SK-N-SH treated with all-trans-retinoic acid at 6 μM for 48 hours (cell line): ENCODE data around the gene NPFF.

ENCODE experiments used
- ATAC-seq: fragments of 200-7000 bp; cut with Tn5 transposase; 3 replicates; pipeline ENCODE4 v1.9.1; 2020; ENCODE audit warnings: mild to moderate bottlenecking, moderate library complexity
- ARNTL ChIP-seq: fragments of 450-650 bp; formaldehyde crosslinking; IDR thresholded peaks from 2 replicates; pipeline ENCODE4 v1.5.0; 2020; ENCODE audit warnings: low read depth, mild to moderate bottlenecking, moderate library complexity, borderline replicate concordance
- CREB5 ChIP-seq: fragments of 250-450 bp; sonication (Bioruptor Pico); IDR thresholded peaks from 2 replicates; pipeline ENCODE4 v1.5.1; 2020; ENCODE audit warnings: low read depth, mild to moderate bottlenecking, moderate library complexity
- CSRNP3 ChIP-seq: fragments of 250-450 bp; sonication (Bioruptor Pico); IDR thresholded peaks from 2 replicates; pipeline ENCODE4 v1.5.1; 2021; ENCODE audit warnings: mild to moderate bottlenecking, moderate library complexity
- ESRRG ChIP-seq: fragments of 250-450 bp; sonication (Bioruptor Pico); IDR thresholded peaks from 2 replicates; pipeline ENCODE4 v1.6.1; 2021; ENCODE audit warnings: mild to moderate bottlenecking
- GLIS3 ChIP-seq: fragments of 250-450 bp; sonication (Bioruptor Pico); IDR thresholded peaks from 2 replicates; pipeline ENCODE4 v1.5.0; 2020; ENCODE audit warnings: mild to moderate bottlenecking, moderate library complexity
- ISL1 ChIP-seq: fragments of 250-450 bp; sonication (Bioruptor Pico); IDR thresholded peaks from 2 replicates; pipeline ENCODE4 v2.1.2; 2022; ENCODE audit warnings: mild to moderate bottlenecking, moderate library complexity
- OSR1 ChIP-seq: fragments of 250-450 bp; sonication (Bioruptor Pico); IDR thresholded peaks from 2 replicates; pipeline ENCODE4 v1.8.0; 2022; ENCODE audit warnings: moderate library complexity, mild to moderate bottlenecking, inconsistent platforms
- PATZ1 ChIP-seq: fragments of 250-450 bp; sonication (Bioruptor Pico); IDR thresholded peaks from 2 replicates; pipeline ENCODE4 v1.8.0; 2020; ENCODE audit warnings: mild to moderate bottlenecking, moderate library complexity, borderline replicate concordance
- RARB ChIP-seq: fragments of 250-450 bp; sonication (Bioruptor Pico); IDR thresholded peaks from 2 replicates; pipeline ENCODE4 v1.8.0; 2021; ENCODE audit warnings: mild to moderate bottlenecking, moderate library complexity
- SNAI2 ChIP-seq: fragments of 250-450 bp; sonication (Bioruptor Pico); IDR thresholded peaks from 2 replicates; pipeline ENCODE4 v1.5.0; 2020; ENCODE audit warnings: mild to moderate bottlenecking, moderate library complexity
- TCF4 ChIP-seq: fragments of 250-450 bp; sonication (Bioruptor Pico); IDR thresholded peaks from 2 replicates; pipeline ENCODE4 v1.8.0; 2021; ENCODE audit warnings: mild to moderate bottlenecking, moderate library complexity, borderline replicate concordance
- TOX ChIP-seq: fragments of 250-450 bp; sonication (Bioruptor Pico); IDR thresholded peaks from 2 replicates; pipeline ENCODE4 v1.8.0; 2021; ENCODE audit warnings: mild to moderate bottlenecking, moderate library complexity, borderline replicate concordance
- TSHZ2 ChIP-seq: fragments of 250-450 bp; sonication (Bioruptor Pico); IDR thresholded peaks from 2 replicates; pipeline ENCODE4 v1.5.0; 2020; ENCODE audit warnings: mild to moderate bottlenecking, moderate library complexity
- ZC3H10 ChIP-seq: fragments of 250-450 bp; sonication (Bioruptor Pico); IDR thresholded peaks from 2 replicates; pipeline ENCODE4 v1.5.1; 2021; ENCODE audit warnings: mild to moderate bottlenecking, moderate library complexity
- ZFP3 ChIP-seq: fragments of 250-450 bp; sonication (Bioruptor Pico); IDR thresholded peaks from 2 replicates; pipeline ENCODE4 v1.5.0; 2020; ENCODE audit warnings: mild to moderate bottlenecking, moderate library complexity
- ZFP30 ChIP-seq: fragments of 450-650 bp; formaldehyde crosslinking; IDR thresholded peaks from 2 replicates; pipeline ENCODE4 v1.5.0; 2022; ENCODE audit warnings: mild to moderate bottlenecking, moderate library complexity
- ZNF565 ChIP-seq: fragments of 450-650 bp; formaldehyde crosslinking; conservative IDR thresholded peaks from 2 replicates; pipeline ENCODE4 v1.5.0; 2020; ENCODE audit warnings: low read depth, mild to moderate bottlenecking, moderate library complexity
- ZNF70 ChIP-seq: fragments of 450-650 bp; formaldehyde crosslinking; IDR thresholded peaks from 2 replicates; pipeline ENCODE4 v1.5.0; 2020; ENCODE audit warnings: mild to moderate bottlenecking, moderate library complexity
- ZNF8 ChIP-seq: fragments of 450-650 bp; formaldehyde crosslinking; IDR thresholded peaks from 2 replicates; pipeline ENCODE4 v1.5.0; 2020; ENCODE audit warnings: mild to moderate bottlenecking, moderate library complexity
- TF ChIP-seq, protein P1 (sequence below): fragments of 250-450 bp; sonication (Bioruptor Pico); IDR thresholded peaks from 2 replicates; pipeline ENCODE4 v1.8.0; 2021; ENCODE audit warnings: low read depth, mild to moderate bottlenecking, moderate library complexity, borderline replicate concordance

Gene NPFF

GRCh38 chr12:53474819-53475218, 32.5 kb downstream of the NPFF start:
- TF ChIP-seq ARNTL (CRISPR knock-in tag) (no peak), TCF4 (CRISPR knock-in tag) (no peak), ZFP3 (no peak), TSHZ2 (CRISPR knock-in tag) (no peak), CSRNP3 (CRISPR knock-in tag) (no peak), GLIS3 (CRISPR knock-in tag) (no peak), ZC3H10 (CRISPR knock-in tag) (no peak), CREB5 (CRISPR knock-in tag) (no peak), TOX (no peak)
- TF ChIP-seq, all 23 proteins: peak for 0
- ATAC-seq = no peak

- TF ChIP-seq ZFP30 = no peak
- no peak for TF ChIP-seq TOX
- TF ChIP-seq PATZ1 = no peak
- TF ChIP-seq OSR1 (CRISPR knock-in tag) = no peak
- TF ChIP-seq CSRNP3 (CRISPR knock-in tag) = no peak
- TF ChIP-seq ZNF8 = no peak
- no peak for TF ChIP-seq ZFP3
- TF ChIP-seq TCF4 (CRISPR knock-in tag) = no peak
- TF ChIP-seq RARB (CRISPR knock-in tag) = no peak
- no peak for TF ChIP-seq ZNF565 (CRISPR knock-in tag)
- TF ChIP-seq ZC3H10 (CRISPR knock-in tag) = no peak
- no peak for ATAC-seq
Observed at GRCh38 chr12:53474077-53474476, 33.2 kb downstream of the NPFF start.

- no peak for ATAC-seq
- TF ChIP-seq ESRRG (CRISPR knock-in tag) = no peak
- TF ChIP-seq OSR1 (CRISPR knock-in tag) = no peak
- no peak for TF ChIP-seq CREB5 (CRISPR knock-in tag)
- TF ChIP-seq, protein P1, sequence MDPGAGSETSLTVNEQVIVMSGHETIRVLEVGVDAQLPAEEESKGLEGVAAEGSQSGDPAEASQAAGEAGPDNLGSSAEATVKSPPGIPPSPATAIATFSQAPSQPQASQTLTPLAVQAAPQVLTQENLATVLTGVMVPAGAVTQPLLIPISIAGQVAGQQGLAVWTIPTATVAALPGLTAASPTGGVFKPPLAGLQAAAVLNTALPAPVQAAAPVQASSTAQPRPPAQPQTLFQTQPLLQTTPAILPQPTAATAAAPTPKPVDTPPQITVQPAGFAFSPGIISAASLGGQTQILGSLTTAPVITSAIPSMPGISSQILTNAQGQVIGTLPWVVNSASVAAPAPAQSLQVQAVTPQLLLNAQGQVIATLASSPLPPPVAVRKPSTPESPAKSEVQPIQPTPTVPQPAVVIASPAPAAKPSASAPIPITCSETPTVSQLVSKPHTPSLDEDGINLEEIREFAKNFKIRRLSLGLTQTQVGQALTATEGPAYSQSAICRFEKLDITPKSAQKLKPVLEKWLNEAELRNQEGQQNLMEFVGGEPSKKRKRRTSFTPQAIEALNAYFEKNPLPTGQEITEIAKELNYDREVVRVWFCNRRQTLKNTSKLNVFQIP (CRISPR knock-in tag) = no peak
- TF ChIP-seq ZC3H10 (CRISPR knock-in tag) = no peak
- TF ChIP-seq ZNF70 (CRISPR knock-in tag) = no peak
- TF ChIP-seq ZFP3 = no peak
- TF ChIP-seq ISL1 (CRISPR knock-in tag) = no peak
- no peak for TF ChIP-seq SNAI2 (CRISPR knock-in tag)
- no peak for TF ChIP-seq GLIS3 (CRISPR knock-in tag)
- no peak for TF ChIP-seq TSHZ2 (CRISPR knock-in tag)
- TF ChIP-seq ZFP30 = no peak
Observed at GRCh38 chr12:53472056-53472582, 35.2 kb downstream of the NPFF start.
